Adrenal gland (tissue), 12 donors: ENCODE measurements around the gene PNPLA2. TPM values are rescaled to one million over a fixed set of nuclear protein-coding genes. Genes with fewer than 3 reads are reported as not detected.

ENCODE experiments used
- DNase-seq, 7 donors: peaks; one replicate each; pipeline ENCODE4 v3.0.0-alpha.2; 2019 to 2020
- H3K27ac ChIP-seq, 5 donors: fragments of 200-600 bp; sonication (generic) in 4 of 5; 1 replicate in 3 of 5; 2 replicates in 2 of 5; pipeline versions ENCODE4 v1.5.1 to v1.8.0; 2016 to 2020; ENCODE audit warnings: mild to moderate bottlenecking in 1 of 5
- H3K27me3 ChIP-seq: fragments of 200-600 bp; 2 replicates; pipeline ENCODE4 v1.8.0; 2021
- H3K36me3 ChIP-seq, 2 donors: fragments of 200-600 bp; replicated peaks in 1 of 2; 1 replicate in 1 of 2; 2 replicates in 1 of 2; pipeline versions ENCODE4 v1.5.1 to v1.8.0; 2018 to 2022
- H3K4me1 ChIP-seq, 2 donors: fragments of 200-600 bp; replicated peaks in 1 of 2; 1 replicate in 1 of 2; 2 replicates in 1 of 2; pipeline versions ENCODE4 v1.5.1 to v1.8.0; 2018 to 2021
- H3K4me3 ChIP-seq, 4 donors: fragments of 200-600 bp; sonication (generic) in 3 of 4; one replicate each; pipeline ENCODE4 v1.5.1; 2016 to 2018
- H3K9me3 ChIP-seq, 3 donors: fragments of 200-600 bp; sonication (generic) in 1 of 3; replicated peaks in 1 of 3; 1 replicate in 2 of 3; 2 replicates in 1 of 3; pipeline versions ENCODE4 v1.5.1 to v1.8.0; 2016 to 2021
- POLR2A ChIP-seq, 2 donors: fragments of 450-650 bp; IDR thresholded peaks; one replicate each; pipeline ENCODE4 v1.6.1; 2017; ENCODE audit warnings: antibody characterized with exemption in 2 of 2, mild to moderate bottlenecking in 2 of 2, moderate library complexity in 1 of 2
- WGBS, 4 donors: extraction: QIAGEN DNeasy Blood & Tissue Kit in 2 of 4; methylation state at CpG; one replicate each; pipeline versions ENCODE4 v1.1.5 to v1.1.7; 2013 to 2017; 5-methylcytosine and 5-hydroxymethylcytosine counted together
- intact Hi-C, 2 donors: fragments of 100-400 bp; cut with DNase I; formaldehyde crosslinking; loops; one replicate each; pipeline versions ENCODE4 v1.14.1 to v1.15.0; 2022 to 2023
- polyA plus RNA-seq, 3 donors: library from polyadenylated mRNA; stranded (reverse); fragments of 200-250 nt in 2 of 3; fragments of 350-450 nt in 1 of 3; fragmentation: Illumina TruSeq in 1 of 3; extraction: RNeasy Lipid Tissue Mini Kit (QIAGEN cat#74804) in 1 of 3; gene quantifications; one replicate each; pipeline ENCODE4 v1.2.3, GENCODE V29; 2013 to 2014
- total RNA-seq, 9 donors: library from RNA; depleted of rRNA in 4 of 9; stranded (reverse); fragments of >200 nt in 4 of 9; fragments of 120-200 nt in 1 of 9; fragmentation: NEBNext Ultra II Directional in 1 of 9; extraction: Animal tissue kit (Norgen Biotek cat#: 25700) in 1 of 9; gene quantifications; one replicate each; pipeline versions ENCODE4 v1.1.0 to v1.2.4, GENCODE V29; 2013 to 2023
- TF ChIP-seq, protein P1 (sequence below), 6 experiments: fragments of 450-650 bp in 4 of 6; fragments of 200-600 bp in 2 of 6; sonication (generic) in 1 of 6; IDR thresholded peaks; 1 replicate in 5 of 6; 2 replicates in 1 of 6; pipeline versions ENCODE4 v1.5.1 to v1.8.0; 2016 to 2021; ENCODE audit warnings: antibody characterized with exemption in 6 of 6, mild to moderate bottlenecking in 2 of 6, moderate library complexity in 1 of 6
- donor health status: healthy with polysubstance abuse.
- donor health status: Bipolar disorder and iron deficiency.
- donor health status: DM: yes; HTN: yes; CAD: no.
- donor health status: DM: no; HTN: no; CAD: no.
- donor health status: DM: no; HTN: no; CAD: no.
- donor health status: DM: yes; HTN: yes; CAD: no.

PNPLA2 gene
- total and polyA plus RNA-seq, 12 donors = 24.1 to 403 (median 124) TPM

GRCh38 chr11:786235-787083 lies 32.3 kb upstream of the PNPLA2 start:
- peaks cover 0 to 9% of the 10 kb centered on the region in 2 donors for H3K4me1 ChIP-seq
- H3K4me3 ChIP-seq = no peak overlapping the region
- intact Hi-C loops = no loop called here
- H3K27me3 ChIP-seq = peaks cover 12% of the 10 kb centered on the region
- H3K9me3 ChIP-seq = no peaks in the 10 kb centered on the region
- TF ChIP-seq, protein P1, sequence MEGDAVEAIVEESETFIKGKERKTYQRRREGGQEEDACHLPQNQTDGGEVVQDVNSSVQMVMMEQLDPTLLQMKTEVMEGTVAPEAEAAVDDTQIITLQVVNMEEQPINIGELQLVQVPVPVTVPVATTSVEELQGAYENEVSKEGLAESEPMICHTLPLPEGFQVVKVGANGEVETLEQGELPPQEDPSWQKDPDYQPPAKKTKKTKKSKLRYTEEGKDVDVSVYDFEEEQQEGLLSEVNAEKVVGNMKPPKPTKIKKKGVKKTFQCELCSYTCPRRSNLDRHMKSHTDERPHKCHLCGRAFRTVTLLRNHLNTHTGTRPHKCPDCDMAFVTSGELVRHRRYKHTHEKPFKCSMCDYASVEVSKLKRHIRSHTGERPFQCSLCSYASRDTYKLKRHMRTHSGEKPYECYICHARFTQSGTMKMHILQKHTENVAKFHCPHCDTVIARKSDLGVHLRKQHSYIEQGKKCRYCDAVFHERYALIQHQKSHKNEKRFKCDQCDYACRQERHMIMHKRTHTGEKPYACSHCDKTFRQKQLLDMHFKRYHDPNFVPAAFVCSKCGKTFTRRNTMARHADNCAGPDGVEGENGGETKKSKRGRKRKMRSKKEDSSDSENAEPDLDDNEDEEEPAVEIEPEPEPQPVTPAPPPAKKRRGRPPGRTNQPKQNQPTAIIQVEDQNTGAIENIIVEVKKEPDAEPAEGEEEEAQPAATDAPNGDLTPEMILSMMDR (IDR thresholded peaks at IDR 0.05) = no peak
- TF ChIP-seq POLR2A (IDR thresholded peaks at IDR 0.05) = no peak
- 67 to 83% (median 77%) methylated on average over 9 to 24 of the region's 24 CpGs for WGBS, 4 donors
- H3K27ac ChIP-seq = no peak overlapping the region
- no peaks in the 10 kb centered on the region for H3K36me3 ChIP-seq
- DNase-seq = no peak

DNA sequence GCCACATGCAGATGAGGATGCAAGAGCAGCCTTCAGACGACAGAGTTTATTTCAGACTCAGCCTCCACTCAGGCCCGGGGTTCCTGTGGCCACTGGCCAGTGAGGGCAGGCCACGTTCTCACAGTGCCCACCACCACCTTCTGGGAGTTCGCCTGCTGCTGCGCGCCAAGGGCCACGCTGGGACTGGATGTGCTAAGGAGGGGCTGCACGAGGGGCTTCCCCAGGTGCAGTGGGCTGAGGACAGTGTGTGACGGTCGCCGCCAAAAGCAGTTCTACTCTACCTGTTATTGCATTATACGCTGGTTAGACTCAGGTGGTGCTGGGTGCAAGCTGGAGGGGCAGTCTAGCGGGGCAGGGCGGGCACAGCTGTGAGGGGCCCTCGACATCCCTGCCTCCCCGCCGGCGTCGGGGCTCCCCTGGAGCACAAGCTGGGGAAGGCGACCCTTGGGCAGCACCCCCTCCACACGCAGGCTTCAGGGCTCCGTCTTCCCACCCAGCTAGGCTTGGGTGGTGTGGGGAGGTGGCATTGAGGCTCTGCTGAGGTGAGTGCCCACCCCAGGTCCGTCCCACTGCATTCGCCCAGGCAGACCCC lies 31.5 kb upstream of the PNPLA2 start:
- Histone ChIP-seq H3K36me3 (no peaks in the 10 kb centered on the region), H3K9me3 (no peaks in the 10 kb centered on the region), H3K4me1 (peaks cover 0 to 9% of the 10 kb centered on the region in 2 donors), H3K27me3 (peaks cover 12% of the 10 kb centered on the region), H3K27ac (no peak overlapping the region), H3K4me3 (no peak overlapping the region)
- intact Hi-C loops = no loop called here
- no peak for TF ChIP-seq POLR2A (IDR thresholded peaks at IDR 0.05)
- TF ChIP-seq, protein P1 (IDR thresholded peaks at IDR 0.05) = no peak
- DNase-seq = no peak
- WGBS, 4 donors = 80 to 85% (median 82%) methylated on average over 1 to 24 of the region's 24 CpGs

- intact Hi-C loops = no loop called here
- H3K4me3 ChIP-seq = no peak overlapping the region
These were observed 30.6 kb upstream of the PNPLA2 start for GRCh38 chr11:788009-788640.

More at GRCh38 chr11:788009-788640, 30.6 kb upstream of the PNPLA2 start:
- 30 to 42% (median 42%) methylated on average over 8 to 28 of the region's 28 CpGs; no CpG with 5 or more reads in 1 of the 4 donors for WGBS, 4 donors
- TF ChIP-seq, protein P1 (IDR thresholded peaks at IDR 0.05) = no peak
- no peak for TF ChIP-seq POLR2A (IDR thresholded peaks at IDR 0.05)
- Histone ChIP-seq H3K27me3 (peaks cover 12% of the 10 kb centered on the region), H3K27ac (no peak overlapping the region), H3K4me1 (peaks cover 0 to 7% of the 10 kb centered on the region in 2 donors), H3K36me3 (no peaks in the 10 kb centered on the region), H3K9me3 (no peaks in the 10 kb centered on the region)
- no peak for DNase-seq
